ENCODE data around the gene SLC24A3. TPM values are rescaled to one million over a fixed set of nuclear protein-coding genes. Genes with fewer than 3 reads are reported as not detected.

The SLC24A3 gene
- total RNA-seq, 2 experiments from 2014 or later, result not detected

DNA sequence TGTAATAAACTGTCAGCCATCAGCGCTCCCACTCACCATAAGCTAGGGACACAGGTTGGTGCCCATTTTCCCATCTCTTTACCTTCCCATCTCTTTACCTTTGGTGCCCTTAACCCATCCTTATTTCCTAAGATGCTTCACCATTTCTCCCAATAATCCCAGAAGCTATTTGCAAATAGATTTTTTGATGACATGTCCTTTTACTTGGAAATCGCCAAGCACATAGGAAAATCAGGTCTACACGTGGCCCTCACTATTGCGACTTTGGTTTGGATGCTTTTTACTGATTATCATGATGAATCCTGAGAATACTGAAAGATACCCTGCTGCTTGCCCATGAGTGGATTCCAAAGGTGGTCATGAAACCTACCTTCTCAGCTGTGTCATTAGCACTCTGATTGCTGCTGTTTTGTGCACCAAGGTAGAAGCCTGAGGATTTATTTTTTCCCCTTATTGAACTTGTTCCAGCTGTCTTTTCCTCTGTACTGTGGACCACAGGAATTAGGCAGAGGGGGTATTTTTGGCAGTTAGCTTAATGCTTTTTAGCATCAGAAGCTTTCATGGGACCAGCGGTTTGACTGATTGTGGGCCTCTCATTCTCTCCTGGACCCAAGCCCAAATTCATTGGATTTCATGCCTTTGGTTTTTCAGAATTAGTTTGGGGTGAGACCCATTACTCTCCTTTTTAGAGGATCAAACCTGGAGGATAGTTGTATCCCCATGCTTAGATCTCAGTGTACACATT, 316.0 kb downstream of the SLC24A3 start:
- no peaks in the 10 kb centered on the region for H3K27me3 Mint-ChIP-seq
- no peak overlapping the region for H3K27ac Mint-ChIP-seq
- no peak for DNase-seq
- no peaks in the 10 kb centered on the region for H3K9me3 Mint-ChIP-seq
- POLR2A ChIA-PET, result no interaction called here
- H3K36me3 Mint-ChIP-seq (ENCODE audit: low read depth), result no peaks in the 10 kb centered on the region
- H3K4me1 Mint-ChIP-seq, result no peaks in the 10 kb centered on the region
- no peak overlapping the region for H3K4me3 Mint-ChIP-seq
- CTCF ChIA-PET, result no interaction called here

DNA sequence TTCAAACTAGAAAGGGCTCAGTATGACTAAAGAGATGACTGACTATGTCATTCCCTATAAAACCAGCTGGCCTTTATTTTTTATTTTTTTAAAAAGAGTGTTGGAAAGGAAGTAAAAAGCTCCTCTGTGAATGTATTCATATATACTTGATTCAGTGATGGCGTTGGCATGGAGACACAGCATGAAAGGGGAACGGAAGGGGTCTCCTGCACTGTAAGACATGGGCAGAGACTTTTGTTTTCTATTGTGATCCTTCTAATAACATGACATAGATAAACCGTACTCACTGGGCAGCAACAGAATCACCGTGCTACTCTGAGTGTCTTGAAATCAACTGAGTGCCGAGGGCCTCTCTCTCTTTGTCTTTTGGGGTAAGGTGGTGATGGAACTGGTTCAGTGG, 317.6 kb downstream of the SLC24A3 start:
- Mint-ChIP-seq H3K36me3 (ENCODE audit: low read depth) (no peaks in the 10 kb centered on the region), H3K27ac (no peak overlapping the region), H3K27me3 (no peaks in the 10 kb centered on the region), H3K9me3 (peaks cover under 1% of the 10 kb centered on the region), H3K4me3 (no peak overlapping the region), H3K4me1 (no peaks in the 10 kb centered on the region)
- DNase-seq, result no peak
- ChIA-PET CTCF (interaction anchor here (1.0 kb wide), 1 partner anchor 16 kb away, joined by 3 read pairs; no protein-coding TSS in a partner anchor), POLR2A (no interaction called here)

DNA sequence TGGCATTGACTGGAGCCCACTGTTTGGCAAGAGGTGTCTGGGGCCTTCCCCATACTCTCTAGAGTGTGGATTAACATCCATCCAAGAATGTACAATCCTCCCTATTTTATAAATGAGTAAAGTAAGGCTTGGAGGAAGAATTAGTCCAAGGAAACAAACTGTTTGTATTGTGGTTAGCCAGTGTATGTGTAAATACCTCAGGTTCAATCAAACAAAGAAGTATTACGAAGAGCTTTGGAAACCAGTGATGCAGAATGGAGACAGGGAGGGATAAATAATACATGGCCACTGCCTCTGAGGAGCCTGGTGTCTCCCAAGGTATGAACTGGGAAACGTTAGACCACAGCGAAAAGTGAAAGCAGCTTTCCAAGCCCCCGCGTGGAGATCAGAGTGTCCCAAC, 319.0 kb downstream of the SLC24A3 start:
- CTCF ChIA-PET, result no interaction called here
- Mint-ChIP-seq H3K36me3 (ENCODE audit: low read depth) (no peaks in the 10 kb centered on the region), H3K4me3 (no peak overlapping the region), H3K27ac (no peak overlapping the region), H3K9me3 (peaks cover 7% of the 10 kb centered on the region), H3K27me3 (no peaks in the 10 kb centered on the region), H3K4me1 (no peaks in the 10 kb centered on the region)
- POLR2A ChIA-PET, result no interaction called here
- no peak for DNase-seq

DNA sequence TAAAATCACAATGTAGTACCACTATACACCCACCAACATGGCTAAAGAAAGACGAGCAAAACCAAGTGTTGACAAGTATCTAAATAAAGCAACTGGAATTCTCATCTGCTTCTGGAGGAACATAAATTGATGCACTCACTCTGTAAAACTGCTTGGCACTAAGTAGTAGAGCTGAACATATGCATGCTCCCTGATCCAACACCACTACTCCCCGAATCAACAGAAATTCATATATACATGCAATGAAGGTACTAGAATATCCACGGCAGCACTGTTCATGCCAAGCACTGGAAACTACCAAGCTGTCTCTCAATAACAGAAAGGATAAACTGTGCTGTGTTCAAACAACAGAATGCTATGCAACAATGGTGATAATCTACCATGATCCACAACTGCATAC, 326.1 kb downstream of the SLC24A3 start:
- no peak for DNase-seq
- ChIA-PET CTCF (no interaction called here), POLR2A (no interaction called here)
- H3K9me3 Mint-ChIP-seq, result peaks cover 7% of the 10 kb centered on the region
- H3K36me3 Mint-ChIP-seq (ENCODE audit: low read depth), result no peaks in the 10 kb centered on the region
- no peak overlapping the region for H3K27ac Mint-ChIP-seq
- peaks cover 2% of the 10 kb centered on the region for H3K4me1 Mint-ChIP-seq
- no peak overlapping the region for H3K4me3 Mint-ChIP-seq
- H3K27me3 Mint-ChIP-seq, result no peaks in the 10 kb centered on the region

DNA sequence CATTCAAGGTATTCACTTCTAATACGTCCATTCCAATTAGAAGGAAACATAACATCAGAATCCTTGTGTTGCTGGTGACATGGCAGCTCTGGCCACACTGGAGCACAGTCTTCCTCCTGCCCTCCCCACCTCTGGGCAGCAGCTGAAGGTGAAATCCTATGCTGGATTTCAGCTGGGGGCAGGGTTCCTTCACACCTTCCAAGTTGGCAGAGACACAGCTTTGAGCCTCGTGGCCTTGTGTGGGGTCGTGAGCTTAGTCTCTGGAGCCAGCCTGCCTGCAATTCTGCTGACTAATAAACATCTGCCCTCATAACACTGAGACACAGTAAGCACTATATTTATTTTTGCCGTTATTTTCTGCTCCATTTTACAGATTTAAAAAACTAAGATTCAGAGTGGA, 326.7 kb downstream of the SLC24A3 start:
- ChIA-PET POLR2A (no interaction called here), CTCF (no interaction called here)
- no peak for DNase-seq
- H3K27ac Mint-ChIP-seq, result no peak overlapping the region
- H3K9me3 Mint-ChIP-seq, result peaks cover 7% of the 10 kb centered on the region
- no peak overlapping the region for H3K4me3 Mint-ChIP-seq
- peaks cover 2% of the 10 kb centered on the region for H3K4me1 Mint-ChIP-seq
- no peaks in the 10 kb centered on the region for H3K36me3 Mint-ChIP-seq (ENCODE audit: low read depth)
- no peaks in the 10 kb centered on the region for H3K27me3 Mint-ChIP-seq

DNA sequence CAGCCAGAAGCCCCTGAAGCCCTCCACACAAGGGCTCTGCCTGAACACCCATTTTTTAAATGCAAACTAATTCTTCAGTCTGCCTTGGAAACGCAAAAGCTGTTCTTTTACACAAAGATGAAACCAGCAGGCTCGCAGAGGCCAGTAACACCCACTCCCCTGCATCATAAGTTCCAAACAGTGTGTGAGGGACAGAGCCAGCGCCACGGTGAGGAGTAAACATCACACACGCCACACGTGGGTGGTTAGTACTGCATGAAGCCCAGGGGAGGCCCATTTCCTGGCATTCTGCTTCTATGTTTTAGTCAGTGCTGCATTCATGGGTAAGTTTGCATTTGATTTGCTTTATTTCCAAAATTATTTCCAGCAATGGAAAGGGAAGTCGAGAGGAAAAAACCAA, 327.9 kb downstream of the SLC24A3 start:
- peaks cover 2% of the 10 kb centered on the region for H3K4me1 Mint-ChIP-seq
- no peaks in the 10 kb centered on the region for H3K27me3 Mint-ChIP-seq
- CTCF ChIA-PET, result no interaction called here
- POLR2A ChIA-PET, result no interaction called here
- H3K27ac Mint-ChIP-seq, result no peak overlapping the region
- H3K36me3 Mint-ChIP-seq (ENCODE audit: low read depth), result no peaks in the 10 kb centered on the region
- H3K9me3 Mint-ChIP-seq, result peaks cover 2% of the 10 kb centered on the region
- DNase-seq, result no peak
- H3K4me3 Mint-ChIP-seq, result no peak overlapping the region

DNA sequence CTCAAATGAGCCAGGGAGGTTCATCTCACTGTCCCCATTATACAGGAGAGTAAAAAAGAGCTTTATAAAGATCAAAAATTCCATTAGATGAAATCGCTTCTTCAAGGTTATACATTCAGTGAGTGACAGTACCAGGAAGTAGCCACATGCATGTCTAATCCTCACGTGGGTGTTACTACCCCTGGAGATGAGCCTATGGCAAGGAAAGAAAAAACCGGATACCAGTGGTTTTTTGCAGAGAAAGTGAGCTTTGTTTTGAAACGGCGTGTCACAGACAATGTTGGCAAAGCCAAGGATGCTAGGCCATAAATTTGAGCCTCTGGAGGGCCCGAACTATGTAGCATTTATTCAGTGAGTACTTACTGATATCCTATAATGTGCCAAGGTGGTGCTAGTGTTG, 330.7 kb downstream of the SLC24A3 start:
- no peak overlapping the region for H3K27ac Mint-ChIP-seq
- ChIA-PET POLR2A (no interaction called here), CTCF (no interaction called here)
- H3K27me3 Mint-ChIP-seq, result no peaks in the 10 kb centered on the region
- H3K4me3 Mint-ChIP-seq, result no peak overlapping the region
- H3K4me1 Mint-ChIP-seq, result peaks cover 2% of the 10 kb centered on the region
- no peak for DNase-seq
- H3K9me3 Mint-ChIP-seq, result no peaks in the 10 kb centered on the region
- H3K36me3 Mint-ChIP-seq (ENCODE audit: low read depth), result no peaks in the 10 kb centered on the region

DNA sequence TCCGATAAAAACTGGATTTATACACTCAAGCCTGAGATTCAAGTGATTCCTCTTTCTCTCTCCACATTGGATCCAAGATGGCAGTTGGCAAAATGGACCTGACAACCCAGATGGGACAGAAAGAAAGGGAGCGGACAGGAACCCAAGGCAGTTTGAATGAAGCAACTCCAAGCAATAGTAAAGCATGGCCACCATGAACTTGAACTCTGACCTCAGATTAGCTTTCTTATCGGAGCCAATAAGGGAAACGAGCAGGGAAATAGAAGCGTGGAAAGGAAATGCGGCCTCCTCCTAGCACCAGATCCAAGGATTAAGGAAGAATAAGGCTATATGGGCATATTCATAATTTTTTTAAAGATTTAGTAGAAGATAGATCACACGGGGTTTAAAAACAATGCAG, 332.2 kb downstream of the SLC24A3 start:
- no peak for DNase-seq
- Mint-ChIP-seq H3K4me1 (peaks cover 2% of the 10 kb centered on the region), H3K27ac (no peak overlapping the region), H3K27me3 (no peaks in the 10 kb centered on the region), H3K36me3 (ENCODE audit: low read depth) (no peaks in the 10 kb centered on the region), H3K4me3 (no peak overlapping the region), H3K9me3 (no peaks in the 10 kb centered on the region)
- ChIA-PET POLR2A (no interaction called here), CTCF (no interaction called here)

DNA sequence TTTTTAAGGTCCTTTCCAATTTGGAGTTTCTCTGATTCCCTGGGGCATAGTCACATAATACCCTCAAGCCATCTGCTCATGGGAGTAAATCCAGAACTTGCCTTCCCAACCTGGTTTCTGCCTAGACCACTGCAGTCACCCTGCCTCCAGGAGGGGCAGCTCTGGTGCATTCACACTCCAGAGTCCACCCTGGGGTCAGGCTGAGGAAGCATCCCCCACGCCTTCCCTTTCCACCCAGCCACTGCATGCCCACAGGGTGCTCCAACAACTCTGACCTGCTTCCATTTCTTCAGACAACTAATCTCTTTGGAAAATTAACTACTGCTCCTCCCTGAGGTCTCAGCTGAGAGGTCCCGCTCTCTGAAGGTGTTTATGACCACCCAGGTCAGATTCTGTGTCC, 334.2 kb downstream of the SLC24A3 start:
- CTCF ChIA-PET, result interaction anchor here (1.2 kb wide), 1 partner anchor 17 kb away, joined by 3 read pairs; no protein-coding TSS in a partner anchor

DNA sequence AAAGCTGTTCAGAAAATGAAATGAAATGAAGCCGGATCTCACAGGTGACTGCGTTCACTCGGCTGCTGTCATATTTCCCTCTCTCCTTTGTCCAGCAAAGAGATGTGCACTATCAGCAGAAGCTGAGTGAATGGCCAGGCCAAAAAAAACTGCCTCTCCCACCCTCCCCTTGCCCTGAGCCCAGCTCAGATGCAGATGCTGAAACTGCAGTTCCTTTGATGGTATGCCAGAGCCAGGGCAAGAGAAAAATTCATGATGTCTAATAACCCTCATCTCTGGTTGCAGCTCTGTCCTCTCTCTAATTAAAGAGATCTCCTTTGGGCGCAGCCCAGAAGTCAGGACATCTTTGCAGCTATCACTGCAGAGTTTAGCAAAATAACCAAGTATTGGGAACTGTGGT, 335.1 kb downstream of the SLC24A3 start:
- Mint-ChIP-seq H3K9me3 (no peaks in the 10 kb centered on the region), H3K36me3 (ENCODE audit: low read depth) (no peaks in the 10 kb centered on the region), H3K27me3 (no peaks in the 10 kb centered on the region), H3K4me3 (no peak overlapping the region), H3K4me1 (peaks cover 2% of the 10 kb centered on the region), H3K27ac (no peak overlapping the region)
- no peak for DNase-seq
- ChIA-PET CTCF (no interaction called here), POLR2A (no interaction called here)

More for the DNA sequence above, 334.2 kb downstream of the SLC24A3 start:
- Mint-ChIP-seq H3K27ac (no peak overlapping the region), H3K36me3 (ENCODE audit: low read depth) (no peaks in the 10 kb centered on the region), H3K4me1 (peaks cover 2% of the 10 kb centered on the region), H3K9me3 (no peaks in the 10 kb centered on the region), H3K27me3 (no peaks in the 10 kb centered on the region), H3K4me3 (no peak overlapping the region)
- POLR2A ChIA-PET, result no interaction called here
- DNase-seq, result no peak

DNA sequence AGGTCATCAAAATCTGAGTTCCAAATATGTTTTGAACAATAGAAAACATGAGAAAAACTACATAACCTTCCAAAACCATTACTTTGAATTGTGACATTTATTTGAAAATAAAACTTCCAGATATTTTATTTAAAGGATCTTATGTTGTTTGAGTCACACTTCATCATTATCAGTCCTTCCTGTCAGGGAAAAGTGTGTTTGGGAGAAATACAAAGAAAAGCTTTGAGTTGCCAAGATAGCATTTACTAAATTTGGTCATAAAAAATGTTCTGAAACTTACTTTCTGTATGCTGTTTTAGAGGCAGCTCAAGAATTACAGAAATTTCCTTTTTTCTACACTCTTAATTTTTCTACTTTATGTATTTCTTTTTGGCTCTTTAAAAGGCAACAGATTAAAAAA, 337.5 kb downstream of the SLC24A3 start:
- Mint-ChIP-seq H3K4me3 (no peak overlapping the region), H3K36me3 (ENCODE audit: low read depth) (no peaks in the 10 kb centered on the region), H3K4me1 (no peaks in the 10 kb centered on the region), H3K27ac (no peak overlapping the region), H3K9me3 (no peaks in the 10 kb centered on the region), H3K27me3 (no peaks in the 10 kb centered on the region)
- ChIA-PET CTCF (no interaction called here), POLR2A (no interaction called here)
- DNase-seq, result no peak

DNA sequence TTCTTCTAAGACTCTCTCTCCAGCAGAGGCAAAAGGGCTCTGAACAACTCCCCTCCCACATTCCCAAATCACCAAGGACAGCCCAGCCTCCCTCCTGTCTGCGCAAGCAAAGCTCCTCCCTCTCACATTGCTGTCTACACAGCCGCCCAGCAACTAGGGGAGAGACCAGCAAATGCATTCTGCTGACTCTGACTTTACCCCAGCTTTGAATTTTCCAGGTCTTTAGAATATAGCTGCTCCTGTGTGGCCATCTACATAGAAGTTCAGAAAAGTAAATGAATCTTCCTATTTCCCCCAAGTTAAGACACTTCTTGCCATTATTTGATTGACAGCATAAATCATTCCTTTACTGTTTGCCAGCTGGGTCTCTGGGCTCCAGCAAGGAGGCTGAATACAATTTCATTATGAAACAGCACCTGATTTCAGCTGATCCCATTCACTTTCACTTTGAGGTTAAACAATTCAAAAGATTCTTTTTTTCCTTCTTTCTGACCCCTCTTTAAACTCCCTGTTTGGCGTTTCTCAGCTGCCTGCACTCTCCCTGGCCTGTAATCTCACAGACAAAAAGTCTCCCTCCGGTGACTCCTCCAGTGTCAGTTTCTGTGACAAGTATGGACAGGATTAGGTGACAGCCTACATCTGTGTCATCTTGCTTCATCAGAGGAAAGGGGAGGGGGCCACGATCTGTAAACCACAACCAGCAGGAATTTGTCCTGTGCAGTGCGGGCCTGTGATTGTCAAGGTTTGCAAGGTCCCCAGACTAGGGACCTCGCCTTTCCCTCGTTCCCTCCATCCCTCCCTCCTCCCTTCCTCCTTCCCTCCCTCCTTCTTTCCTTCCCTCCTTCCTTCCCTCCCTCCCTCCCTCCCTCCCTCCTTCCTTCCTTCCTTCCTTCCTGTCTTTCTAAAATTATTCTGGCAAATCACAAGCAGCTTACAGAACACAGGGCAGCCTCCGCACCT, 340.1 kb downstream of the SLC24A3 start:
- CTCF ChIA-PET, result no interaction called here
- Mint-ChIP-seq H3K27ac (no peak overlapping the region), H3K36me3 (ENCODE audit: low read depth) (no peaks in the 10 kb centered on the region), H3K4me1 (no peaks in the 10 kb centered on the region), H3K4me3 (no peak overlapping the region), H3K9me3 (no peaks in the 10 kb centered on the region), H3K27me3 (no peaks in the 10 kb centered on the region)
- no peak for DNase-seq
- POLR2A ChIA-PET, result no interaction called here

DNA sequence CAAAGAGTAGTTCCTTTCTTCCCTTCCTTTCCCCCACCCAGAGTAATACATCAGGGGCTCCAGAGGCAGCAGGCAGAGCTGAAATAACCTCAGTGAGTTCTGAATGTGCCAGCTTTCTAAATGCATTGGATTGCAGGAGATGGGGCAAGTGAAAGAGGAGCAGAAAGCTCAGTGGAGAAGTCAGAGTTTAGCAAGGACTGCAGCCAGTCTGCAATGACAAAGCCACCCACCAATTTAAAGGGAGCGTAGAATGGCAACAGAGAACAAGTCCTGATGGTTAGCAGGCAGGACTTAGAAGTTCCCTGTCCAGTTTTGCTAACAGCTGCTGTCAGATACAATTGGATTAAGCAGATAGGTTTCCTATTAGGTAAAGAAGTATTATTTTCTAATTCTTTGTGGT, 342.2 kb downstream of the SLC24A3 start:
- H3K4me1 Mint-ChIP-seq, result no peaks in the 10 kb centered on the region
- no peak for DNase-seq
- no peak overlapping the region for H3K4me3 Mint-ChIP-seq
- no peak overlapping the region for H3K27ac Mint-ChIP-seq
- no peaks in the 10 kb centered on the region for H3K36me3 Mint-ChIP-seq (ENCODE audit: low read depth)
- POLR2A ChIA-PET, result no interaction called here
- CTCF ChIA-PET, result no interaction called here
- H3K9me3 Mint-ChIP-seq, result no peaks in the 10 kb centered on the region
- H3K27me3 Mint-ChIP-seq, result no peaks in the 10 kb centered on the region

All from activated CD4-positive, alpha-beta T cell treated with anti-CD3 and anti-CD28 coated beads, Interleukin-2, amount 10 ng/mL, durations not matched to agents 7 days and 5 days (primary cell).